Measurements from ENCODE around the gene JRKL.

DNA sequence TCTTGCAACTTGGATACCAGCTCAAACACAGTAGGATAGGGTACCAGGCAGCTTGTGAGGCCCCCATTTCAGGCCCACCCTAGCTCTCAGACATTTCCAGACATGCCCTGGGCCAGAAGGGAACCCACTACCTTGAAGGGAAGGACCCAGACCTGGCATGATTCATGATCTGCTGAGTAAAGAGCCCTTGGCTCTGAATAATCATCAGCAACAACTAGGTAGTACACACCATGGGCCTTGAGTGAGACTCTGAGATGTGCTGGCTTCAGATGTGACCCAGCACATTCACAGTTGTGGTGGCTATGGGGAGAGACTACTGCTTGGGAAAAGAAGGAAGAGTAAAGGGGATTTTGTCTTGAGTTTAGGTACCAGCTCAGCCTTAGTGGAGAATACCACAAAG lies 23.6 kb downstream of the JRKL start:
- TF ChIP-seq, protein P1, sequence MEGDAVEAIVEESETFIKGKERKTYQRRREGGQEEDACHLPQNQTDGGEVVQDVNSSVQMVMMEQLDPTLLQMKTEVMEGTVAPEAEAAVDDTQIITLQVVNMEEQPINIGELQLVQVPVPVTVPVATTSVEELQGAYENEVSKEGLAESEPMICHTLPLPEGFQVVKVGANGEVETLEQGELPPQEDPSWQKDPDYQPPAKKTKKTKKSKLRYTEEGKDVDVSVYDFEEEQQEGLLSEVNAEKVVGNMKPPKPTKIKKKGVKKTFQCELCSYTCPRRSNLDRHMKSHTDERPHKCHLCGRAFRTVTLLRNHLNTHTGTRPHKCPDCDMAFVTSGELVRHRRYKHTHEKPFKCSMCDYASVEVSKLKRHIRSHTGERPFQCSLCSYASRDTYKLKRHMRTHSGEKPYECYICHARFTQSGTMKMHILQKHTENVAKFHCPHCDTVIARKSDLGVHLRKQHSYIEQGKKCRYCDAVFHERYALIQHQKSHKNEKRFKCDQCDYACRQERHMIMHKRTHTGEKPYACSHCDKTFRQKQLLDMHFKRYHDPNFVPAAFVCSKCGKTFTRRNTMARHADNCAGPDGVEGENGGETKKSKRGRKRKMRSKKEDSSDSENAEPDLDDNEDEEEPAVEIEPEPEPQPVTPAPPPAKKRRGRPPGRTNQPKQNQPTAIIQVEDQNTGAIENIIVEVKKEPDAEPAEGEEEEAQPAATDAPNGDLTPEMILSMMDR (IDR thresholded peaks at IDR 0.05) = no peak
- no peak for TF ChIP-seq POLR2A (IDR thresholded peaks at IDR 0.05)
- no peak for TF ChIP-seq POLR2AphosphoS5 (IDR thresholded peaks at IDR 0.05)

All from breast epithelium (tissue), 3 donors.